GM23248 (cell line): Measurements from ENCODE around the gene TMEM235.

Source experiments
- EZH2 ChIP-seq: fragments of 200-600 bp; sonication (generic); IDR thresholded peaks from 2 replicates; pipeline ENCODE4 v1.6.1; 2018; ENCODE audit warnings: antibody characterized with exemption, mild to moderate bottlenecking; ENCODE audit not compliant: insufficient read depth, poor library complexity, severe bottlenecking
- EZH2phosphoT487 ChIP-seq: fragments of 200-600 bp; sonication (generic); IDR thresholded peaks from 2 replicates; pipeline ENCODE4 v1.6.1; 2018; ENCODE audit warnings: antibody characterized with exemption, moderate library complexity, mild to moderate bottlenecking, low read depth; ENCODE audit not compliant: insufficient read depth

- TF ChIP-seq EZH2phosphoT487 = no peak
- no peak for TF ChIP-seq EZH2
Observed at GRCh38 chr17:78210111-78210510, 21.3 kb upstream of the TMEM235 start.
